Hepatocyte (in vitro differentiated cells): ENCODE data around the gene MTNR1B.

Source experiments
- EZH2 ChIP-seq: fragments of 200-600 bp; sonication (generic); IDR thresholded peaks from 2 replicates; pipeline ENCODE4 v1.6.1; 2016; ENCODE audit warnings: antibody characterized with exemption, mild to moderate bottlenecking, borderline replicate concordance
- EZH2phosphoT487 ChIP-seq: fragments of 200-600 bp; sonication (generic); IDR thresholded peaks from one replicate; pipeline ENCODE4 v1.6.1; 2018; ENCODE audit warnings: antibody characterized with exemption, mild to moderate bottlenecking, low read depth, moderate library complexity; ENCODE audit not compliant: unreplicated experiment, severe bottlenecking
- TF ChIP-seq, protein P1 (sequence below): fragments of 200-600 bp; sonication (generic); IDR thresholded peaks from 2 replicates; pipeline ENCODE4 v1.5.1; 2016; ENCODE audit warnings: antibody characterized with exemption, mild to moderate bottlenecking; ENCODE audit not compliant: poor library complexity

DNA sequence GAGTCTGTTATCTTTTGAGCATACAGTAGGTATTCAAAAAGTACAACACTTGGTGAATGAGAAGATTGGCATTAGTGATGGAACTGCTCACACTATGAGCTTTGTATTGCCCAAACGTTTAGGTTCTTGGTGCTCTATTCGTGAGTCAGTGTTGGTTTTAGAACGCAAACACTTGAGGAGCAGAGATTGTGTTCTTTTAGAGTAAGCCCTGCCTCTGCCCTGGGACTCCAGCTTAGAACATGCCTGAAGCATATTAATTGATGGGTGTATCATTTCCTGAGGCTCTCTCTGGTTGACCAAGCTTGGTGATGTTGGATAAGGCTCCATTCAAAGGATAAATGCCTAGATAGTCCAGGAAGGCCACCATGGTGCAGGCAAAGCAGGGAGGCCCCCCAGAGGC lies 10.9 kb downstream of the MTNR1B start:
- TF ChIP-seq, protein P1, sequence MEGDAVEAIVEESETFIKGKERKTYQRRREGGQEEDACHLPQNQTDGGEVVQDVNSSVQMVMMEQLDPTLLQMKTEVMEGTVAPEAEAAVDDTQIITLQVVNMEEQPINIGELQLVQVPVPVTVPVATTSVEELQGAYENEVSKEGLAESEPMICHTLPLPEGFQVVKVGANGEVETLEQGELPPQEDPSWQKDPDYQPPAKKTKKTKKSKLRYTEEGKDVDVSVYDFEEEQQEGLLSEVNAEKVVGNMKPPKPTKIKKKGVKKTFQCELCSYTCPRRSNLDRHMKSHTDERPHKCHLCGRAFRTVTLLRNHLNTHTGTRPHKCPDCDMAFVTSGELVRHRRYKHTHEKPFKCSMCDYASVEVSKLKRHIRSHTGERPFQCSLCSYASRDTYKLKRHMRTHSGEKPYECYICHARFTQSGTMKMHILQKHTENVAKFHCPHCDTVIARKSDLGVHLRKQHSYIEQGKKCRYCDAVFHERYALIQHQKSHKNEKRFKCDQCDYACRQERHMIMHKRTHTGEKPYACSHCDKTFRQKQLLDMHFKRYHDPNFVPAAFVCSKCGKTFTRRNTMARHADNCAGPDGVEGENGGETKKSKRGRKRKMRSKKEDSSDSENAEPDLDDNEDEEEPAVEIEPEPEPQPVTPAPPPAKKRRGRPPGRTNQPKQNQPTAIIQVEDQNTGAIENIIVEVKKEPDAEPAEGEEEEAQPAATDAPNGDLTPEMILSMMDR: no peak
- TF ChIP-seq EZH2phosphoT487 (no peak), EZH2 (no peak)
